Measurements from ENCODE around the gene ARHGAP26.

- no peak for TF ChIP-seq CTCF (IDR thresholded peaks at IDR 0.05)
- no peak for TF ChIP-seq EP300 (IDR thresholded peaks at IDR 0.05)
Observed at GRCh38 chr5:143133721-143134120, 363.5 kb downstream of the ARHGAP26 start.
